ENCODE data around the gene WWOX.

The WWOX gene

DNA sequence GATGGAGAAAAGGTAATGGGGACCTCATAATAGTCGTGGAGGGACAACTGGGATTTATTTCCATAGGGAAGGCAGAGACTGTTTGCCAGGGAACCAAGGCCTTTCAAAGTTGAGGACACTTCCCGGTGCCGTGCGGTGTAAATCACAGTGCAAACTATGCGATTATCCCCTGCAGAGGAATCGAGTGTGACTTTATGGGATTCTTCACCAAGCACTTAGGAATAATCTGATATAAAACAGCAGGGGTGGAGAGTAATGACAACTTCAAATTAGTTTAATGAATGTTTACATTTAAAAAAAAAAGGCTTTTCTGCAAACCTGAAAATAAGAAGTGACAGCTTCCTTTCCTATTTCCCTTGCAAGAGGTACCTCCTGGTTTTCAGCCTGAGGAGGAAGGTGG lies 962.9 kb downstream of the WWOX start:
- no peak for DNase-seq

DNA sequence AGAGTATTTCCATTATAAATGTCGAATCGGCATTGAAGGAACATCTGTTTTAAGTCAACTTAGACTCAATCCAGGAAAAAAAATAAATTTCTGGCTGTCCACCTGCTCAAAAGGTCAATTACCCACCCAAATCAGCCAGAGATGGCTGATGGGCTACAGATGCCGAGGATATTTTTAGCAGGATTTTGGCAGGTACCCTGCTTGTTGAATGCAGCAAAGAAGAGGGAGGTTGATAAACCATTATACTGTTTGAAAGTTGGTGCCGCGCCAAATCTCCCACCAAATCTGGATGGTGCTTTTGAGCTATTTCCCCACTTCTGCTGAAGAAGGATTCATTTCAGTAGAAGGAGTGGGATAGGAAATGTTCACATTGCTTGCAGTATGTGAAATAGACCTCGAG lies 963.4 kb downstream of the WWOX start:
- DNase-seq = no peak

DNA sequence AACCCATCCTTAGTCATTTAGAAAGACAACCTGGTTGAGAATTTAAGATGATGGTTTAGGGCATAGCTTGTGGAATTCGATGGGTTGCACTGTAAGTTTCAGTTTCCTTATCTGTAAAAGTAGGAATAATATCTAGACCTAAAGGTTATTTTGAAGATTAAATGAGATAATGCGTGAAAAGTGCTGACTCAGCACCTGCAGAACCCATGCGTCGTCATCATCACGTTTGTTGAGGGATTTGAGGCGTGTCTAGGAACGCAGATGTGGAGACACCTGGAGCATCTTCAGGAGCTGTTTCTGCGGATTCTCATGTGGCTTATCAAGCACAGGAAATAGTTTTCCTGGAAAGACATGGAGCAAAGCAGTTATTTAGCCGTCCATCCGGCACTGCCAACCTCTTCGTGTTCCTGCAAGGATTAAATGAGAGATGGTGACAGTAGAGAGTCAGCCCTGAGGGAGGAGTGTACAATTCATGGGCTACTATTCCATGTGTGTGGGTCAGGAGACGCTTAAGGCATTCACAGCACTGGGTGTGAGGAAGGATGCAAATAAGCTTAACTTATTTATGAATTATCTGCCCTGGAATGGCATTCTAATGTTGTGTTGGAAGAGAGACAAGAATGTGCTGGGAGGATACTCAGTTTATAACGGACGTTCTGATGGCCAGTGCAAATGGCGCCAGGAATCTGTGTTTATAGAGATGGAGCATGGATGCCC lies 965.0 kb downstream of the WWOX start:
- no peak for DNase-seq

DNA sequence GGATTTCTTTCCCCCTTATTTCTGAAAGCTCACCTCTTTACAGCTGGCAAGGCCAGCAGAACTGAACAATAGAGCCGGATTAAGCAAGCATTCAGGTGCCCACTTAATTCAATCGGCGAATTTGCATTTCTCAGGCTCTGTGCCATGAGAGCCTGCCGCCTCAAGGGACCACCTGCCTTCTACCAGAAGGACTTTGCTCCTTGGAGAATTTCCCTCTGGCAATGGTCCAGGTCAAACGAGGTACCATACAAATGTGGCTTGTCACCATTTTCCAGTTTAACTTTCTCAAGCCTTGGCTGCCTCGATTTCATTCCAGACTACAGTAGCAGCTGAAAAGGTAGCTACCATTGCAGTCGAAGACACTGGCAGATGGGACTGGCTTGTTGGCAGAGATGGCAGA lies 967.1 kb downstream of the WWOX start:
- DNase-seq = no peak

DNA sequence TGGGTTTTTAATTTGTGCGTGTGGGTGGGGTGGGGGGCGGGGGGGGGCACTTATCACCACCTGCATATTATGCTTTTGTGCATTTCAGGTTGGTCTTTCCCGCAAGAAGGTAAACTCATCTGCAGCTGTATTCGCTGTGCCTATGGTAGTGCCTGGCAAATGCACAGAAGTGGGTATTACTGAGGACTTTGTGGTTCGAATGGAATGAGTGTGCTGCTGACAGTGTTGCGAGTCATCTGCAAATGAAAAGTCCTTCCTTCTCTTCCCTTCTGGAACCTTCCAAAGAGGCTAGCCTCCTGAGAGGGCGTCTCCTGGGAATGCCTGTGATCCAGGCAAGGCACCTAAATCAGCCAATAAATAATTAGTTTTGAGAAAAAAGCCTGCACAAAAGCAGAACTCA lies 968.1 kb downstream of the WWOX start:
- DNase-seq = no peak

DNA sequence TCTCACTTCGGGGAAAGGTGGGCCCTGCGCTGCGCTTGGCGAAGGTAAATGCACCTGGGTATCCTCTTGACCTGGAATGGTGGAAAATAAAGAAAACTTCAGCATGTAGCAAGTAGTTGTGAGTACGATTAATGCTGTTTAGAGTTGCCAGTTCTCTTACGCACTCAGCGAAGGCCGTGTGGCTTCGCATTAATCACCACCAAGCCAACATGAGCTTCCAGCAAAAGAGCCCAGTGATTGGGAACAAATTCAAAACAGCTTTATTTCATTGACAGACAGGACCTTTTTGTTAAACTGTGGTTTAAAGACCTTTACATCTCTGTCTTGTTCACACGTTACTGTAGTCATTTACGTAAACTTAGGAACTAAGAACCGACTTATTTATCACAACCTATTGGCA lies 969.7 kb downstream of the WWOX start:
- DNase-seq = no peak

DNA sequence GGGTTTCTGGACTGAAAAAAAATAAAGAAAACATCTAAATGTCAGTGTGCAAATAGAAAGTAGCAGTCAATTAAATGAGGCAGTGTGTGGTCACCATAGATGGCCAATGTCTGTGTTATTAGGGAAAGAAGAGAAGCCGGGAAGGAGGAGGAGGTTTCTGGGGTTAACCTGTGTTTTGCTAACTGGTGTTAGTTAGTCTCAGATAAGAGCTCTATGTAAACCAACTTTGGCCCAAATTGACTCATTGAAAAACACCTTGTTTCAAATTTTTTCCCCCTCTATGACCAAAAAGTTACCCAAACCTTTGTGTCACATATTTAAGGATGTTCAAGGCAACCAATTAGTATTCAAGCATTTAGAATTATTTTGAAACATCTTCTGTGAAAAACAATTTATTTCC lies 970.2 kb downstream of the WWOX start:
- DNase-seq = no peak

DNA sequence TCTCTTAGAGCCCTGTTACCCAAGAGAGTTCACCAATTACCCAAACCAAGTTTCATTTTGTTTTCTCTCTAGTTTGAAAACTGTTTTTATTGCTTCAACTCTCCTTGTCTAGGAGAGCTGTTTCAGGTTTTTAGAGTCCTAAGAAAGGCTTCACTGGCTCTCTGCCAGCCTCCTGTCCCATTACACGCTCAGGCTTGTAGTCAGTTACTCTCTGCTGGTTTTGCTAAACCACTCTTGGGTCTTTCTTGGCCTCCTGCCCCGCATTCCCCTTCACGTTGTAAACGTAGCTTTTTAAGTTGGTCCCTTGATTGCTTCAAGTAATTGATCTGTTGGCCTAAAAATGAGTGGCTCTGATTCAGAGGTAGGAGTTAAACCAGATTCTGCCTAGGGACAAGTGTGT lies 972.0 kb downstream of the WWOX start:
- no peak for DNase-seq

DNA sequence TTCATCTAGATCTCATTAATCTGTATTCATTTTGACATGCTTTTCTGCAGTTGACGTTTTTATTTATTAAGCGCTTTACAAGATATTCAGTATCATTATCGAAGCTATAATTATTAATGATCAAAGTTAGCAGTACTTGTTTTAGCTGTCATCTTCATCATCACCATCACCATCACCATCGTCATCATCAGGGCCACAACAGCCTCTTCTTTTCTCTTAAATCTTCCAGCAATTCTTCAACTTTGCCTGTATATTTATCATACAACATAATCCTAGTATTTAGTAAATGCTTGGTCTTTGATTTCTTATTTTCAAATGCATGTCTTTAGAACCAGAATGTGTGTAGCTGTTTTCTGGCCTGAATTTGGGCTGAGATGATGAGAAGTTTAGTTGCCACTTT lies 973.1 kb downstream of the WWOX start:
- no peak for DNase-seq

DNA sequence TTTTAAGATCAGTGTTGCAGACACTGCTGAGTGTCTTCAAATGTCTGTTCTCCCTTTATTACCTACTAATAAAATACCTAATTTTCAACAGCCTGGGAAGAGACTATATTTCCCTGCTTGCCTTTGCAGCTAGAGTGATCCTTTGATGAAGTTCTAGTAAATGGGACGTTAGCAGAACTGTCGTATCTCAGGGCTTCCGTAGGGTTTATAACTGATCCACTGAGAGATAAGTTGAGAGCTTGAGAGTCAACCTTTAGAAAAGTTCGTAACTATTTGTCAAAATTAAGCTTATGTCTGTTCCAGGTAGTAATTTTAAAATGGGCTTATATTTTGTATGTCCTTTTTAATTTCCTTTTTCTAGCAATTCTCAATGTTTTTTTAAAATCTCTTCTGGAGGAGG lies 974.1 kb downstream of the WWOX start:
- DNase-seq = no peak

DNA sequence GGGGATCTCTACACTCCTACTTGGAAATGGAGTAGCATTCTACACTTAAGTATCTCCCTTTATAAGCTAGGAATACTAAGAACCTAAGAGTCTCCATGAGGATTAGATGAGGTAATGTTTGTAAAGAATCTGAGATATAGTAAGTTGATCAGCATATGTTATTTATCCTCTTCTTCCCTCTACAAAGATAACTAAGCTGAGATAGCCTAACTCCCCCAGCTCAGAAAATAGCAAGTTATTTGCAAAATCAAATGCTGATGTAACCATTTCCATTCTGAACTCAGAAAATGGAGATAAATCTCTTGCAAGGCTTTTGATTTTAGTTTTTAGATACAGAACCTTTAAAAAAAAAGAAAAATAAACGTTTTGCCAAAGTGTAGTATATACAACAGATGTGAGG lies 975.1 kb downstream of the WWOX start:
- DNase-seq = no peak

DNA sequence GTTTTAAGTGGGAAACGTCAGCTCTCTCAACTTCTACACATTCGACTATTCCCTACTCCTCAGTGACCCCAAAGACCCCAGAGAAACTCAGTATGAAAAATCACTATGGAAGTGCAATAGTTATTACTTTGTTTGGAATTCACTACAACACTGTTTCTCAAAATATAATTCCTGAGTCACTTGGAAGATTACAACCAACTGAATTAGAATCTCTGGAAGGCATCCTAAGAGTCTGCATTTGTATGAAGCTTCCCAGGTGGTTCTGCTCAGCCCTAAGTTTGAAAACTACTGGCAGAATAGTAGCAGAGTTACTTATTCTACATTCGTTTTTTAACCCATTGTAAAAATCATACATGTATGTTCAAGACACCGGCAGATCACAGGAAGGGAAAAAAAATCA lies 975.5 kb downstream of the WWOX start:
- no peak for DNase-seq

DNA sequence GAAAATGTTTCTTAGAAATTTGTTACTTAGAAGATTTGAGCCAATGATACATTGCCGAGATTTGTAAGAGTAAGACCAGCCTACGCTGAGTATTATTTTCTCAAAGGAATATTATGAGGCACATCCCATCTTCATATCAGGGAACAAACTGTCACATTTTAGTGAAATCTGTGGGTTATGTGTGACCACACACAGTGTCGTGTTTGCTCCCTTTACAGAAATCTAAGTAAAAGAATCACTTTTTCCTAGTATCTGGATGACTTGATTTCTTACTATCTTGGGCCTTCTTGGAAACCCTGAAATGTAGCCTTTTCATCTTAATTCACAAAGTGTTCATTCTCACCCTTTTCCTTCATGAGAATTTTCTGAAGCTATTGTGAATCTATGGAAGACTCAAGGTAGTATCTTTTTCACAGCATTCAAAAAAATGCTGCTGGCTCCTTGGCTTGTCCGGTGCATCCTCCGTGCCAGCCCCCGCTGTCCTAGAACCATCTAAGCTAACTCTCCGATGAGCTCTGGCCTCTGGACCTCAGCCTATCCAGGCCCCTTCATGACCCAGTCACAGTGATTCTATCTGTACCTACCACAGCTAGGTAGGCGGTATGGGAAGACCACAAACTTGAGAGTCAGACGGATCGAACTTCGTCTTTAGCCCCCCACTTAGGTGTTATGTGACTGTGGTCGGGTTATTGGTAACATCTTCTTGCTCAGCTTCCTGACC lies 976.8 kb downstream of the WWOX start:
- no peak for DNase-seq

DNA sequence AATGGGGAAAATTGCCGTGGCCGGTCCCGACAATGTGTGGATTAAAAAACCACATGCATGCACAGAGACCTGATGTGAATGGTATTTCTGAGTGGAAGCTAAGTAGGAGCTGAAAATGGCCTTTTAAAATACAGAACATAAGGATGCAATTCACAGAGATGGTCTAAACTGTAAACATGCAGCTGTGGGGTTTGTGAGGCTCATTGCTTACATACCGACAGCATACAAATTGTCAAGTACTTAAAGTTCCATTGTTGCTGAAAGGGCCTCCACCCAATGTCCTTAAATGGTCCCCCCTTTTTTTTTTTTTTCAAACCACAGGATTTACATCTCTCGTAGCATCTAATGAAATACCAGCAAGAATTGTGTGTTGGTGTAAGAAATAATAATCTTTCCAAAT lies 977.9 kb downstream of the WWOX start:
- DNase-seq = no peak

DNA sequence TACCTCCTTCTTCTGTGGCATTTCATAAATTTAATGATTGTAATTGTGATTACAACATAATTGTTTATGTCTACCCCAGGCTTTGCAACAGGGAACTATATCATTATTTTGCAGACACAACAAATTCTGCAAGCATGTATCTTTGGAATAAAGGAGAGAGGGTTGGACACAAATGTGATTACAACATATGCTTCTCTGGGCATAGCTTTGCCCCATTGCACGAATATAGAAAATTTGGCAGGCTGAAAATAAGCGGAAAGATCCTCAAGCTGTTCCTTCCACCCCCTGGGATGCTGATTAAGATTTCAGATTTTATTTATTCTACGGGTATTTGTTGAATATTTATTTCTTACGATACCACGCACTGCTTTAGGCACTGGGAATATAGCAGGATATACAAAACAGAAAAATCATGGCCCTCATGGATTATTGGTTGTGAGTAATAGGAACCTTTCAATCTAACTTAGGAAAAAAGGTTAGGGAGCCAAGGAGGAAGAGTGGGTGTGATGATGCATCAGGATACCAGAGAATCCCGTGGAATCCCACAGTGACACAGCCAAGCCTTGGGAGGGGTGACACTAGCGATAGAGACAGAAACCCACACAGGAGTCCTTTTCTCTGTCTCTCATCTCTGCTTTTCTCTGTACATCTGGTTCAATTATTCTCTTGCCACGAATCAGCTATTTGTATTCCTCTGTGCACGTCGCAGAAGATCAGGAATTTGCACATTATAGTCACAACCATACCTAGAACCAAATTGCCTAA lies 980.4 kb downstream of the WWOX start:
- DNase-seq = no peak

DNA sequence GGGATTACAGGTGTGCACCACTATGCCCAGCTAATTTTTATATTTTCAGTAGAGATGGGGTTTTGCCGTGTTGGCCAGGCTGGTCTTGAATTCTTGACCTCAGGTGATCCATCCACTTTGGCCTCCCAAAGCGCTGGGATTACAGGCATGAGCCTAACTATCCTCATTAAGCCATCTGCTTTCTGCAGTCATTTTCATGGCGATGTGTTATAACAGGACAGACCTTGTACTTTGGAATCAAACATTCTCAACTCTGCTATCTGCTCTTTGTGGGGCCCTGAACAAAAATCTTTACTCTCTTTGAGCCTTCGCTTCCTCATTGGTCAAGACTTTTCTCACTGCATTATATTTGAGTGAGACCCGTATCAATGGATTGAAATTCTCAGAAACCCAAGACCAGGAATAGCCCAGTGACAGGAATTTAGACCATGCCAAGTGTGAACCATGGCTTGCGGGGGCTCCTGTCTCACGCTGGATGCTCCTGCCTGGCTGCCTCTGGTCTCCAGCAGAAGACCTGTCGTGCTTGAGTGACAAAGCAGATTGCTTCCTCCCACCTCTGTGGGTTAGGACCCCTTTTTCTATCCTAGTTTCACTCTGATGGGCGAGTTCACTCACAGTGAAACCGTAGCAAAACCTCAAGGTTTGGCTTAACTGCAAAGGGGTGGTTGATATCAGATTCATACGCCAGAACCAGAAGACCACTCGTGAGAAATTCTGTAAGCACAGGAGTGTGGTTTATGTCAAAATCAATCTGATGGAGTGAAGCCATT lies 982.0 kb downstream of the WWOX start:
- DNase-seq = no peak

DNA sequence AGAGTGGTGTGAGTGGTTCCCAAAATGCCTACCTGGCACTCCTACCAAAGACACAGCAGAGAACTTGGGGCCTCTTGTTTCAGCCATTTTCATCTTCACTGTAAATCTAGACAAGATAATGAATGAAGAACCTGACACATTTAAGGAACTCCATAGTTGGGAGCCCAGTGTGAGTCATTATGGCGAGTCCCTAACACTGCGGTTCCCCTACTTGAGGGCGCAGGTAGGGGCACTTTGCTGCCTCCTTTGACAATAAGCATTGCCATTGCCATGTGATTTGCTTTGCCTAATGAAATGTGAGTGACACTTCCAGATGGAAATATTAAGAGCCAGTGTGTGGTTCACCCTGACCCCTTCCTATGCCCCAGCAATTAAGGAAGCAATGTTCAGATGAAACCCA lies 983.5 kb downstream of the WWOX start:
- DNase-seq = peak; percentile 29 to 47

DNA sequence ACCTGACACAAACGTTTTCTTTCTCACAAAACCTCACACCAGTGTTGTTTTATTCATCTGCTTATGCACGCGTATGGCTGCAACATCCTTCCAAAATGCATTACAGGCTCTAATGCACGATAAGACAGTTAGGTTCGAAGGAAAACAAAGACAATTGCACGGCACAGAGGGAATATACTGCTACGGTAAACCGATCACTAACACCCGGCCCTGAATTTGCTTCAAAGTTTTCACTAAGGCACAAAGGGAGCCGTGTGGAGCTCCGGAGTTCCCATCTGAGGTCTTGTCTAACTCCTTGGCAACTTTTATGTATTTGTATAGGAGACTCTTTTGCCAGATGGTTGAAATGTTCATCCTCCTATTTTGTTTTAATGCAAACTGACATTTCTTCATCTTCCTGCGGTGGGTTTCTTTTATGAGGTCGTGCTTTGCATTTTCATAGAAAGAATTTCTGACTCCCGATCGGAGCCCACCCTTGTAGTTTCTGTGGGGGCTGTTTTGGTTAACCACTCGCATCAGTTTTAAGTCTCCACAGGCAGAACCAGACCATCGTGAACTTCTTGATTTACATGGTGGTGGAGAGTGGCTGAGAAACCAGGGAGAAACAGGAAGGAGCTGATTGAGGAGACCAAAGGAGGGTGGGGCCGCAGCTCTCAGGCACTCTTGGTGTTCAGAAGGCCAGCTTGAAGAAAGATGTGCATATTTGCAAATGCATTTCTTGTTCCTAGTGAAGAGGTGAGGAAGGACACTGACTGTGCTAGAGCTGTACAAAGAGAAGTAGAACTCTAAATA lies 984.2 kb downstream of the WWOX start:
- DNase-seq = peak in 1 of 2 donors; percentile 34

DNA sequence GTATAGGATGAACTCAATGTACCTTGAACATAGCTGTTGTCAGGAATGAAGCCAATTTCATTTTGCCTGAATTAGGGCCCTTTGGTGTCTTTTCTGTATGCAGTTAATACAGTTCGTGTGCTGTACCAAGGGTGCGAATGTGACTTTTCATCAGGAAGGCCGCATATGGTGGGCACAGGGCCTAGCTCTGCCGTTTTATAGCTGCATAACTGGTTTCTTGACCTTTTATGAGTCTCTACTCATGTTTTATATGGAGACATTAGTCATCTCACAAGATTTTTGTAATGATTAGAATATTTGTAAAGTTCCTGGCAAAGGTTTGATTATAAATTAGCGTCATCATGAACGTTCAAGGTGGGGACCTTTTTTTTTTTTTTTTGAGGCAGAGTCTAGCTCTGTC lies 989.5 kb downstream of the WWOX start:
- DNase-seq = no peak

DNA sequence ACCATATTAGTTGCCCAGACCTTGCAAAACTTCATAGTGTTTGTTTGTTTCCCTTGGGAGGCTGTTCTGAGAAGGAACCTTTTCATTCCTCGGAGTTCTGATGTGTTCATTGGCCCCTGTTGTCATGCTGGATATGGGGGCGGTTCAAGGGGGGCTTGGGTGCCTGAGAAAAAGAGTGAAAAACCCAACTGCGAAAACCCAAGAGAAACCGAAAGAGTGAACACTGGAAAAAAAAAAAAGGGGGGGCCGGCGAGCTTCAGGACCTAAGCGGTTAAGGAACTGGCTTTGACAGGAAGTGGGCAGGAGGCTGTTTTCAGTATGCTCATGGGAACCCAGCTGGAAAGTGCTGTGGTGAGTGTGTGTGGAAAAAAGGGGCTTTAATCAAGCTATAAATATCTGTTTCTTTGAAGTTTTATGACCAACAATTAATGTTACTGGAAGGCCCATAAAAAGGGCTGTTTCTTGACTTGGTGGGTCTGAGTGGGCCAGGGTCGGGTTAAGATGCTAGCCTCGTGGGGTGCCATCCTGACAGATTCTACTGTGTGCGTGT lies 990.4 kb downstream of the WWOX start:
- DNase-seq = peak; percentile 55 to 64

DNA sequence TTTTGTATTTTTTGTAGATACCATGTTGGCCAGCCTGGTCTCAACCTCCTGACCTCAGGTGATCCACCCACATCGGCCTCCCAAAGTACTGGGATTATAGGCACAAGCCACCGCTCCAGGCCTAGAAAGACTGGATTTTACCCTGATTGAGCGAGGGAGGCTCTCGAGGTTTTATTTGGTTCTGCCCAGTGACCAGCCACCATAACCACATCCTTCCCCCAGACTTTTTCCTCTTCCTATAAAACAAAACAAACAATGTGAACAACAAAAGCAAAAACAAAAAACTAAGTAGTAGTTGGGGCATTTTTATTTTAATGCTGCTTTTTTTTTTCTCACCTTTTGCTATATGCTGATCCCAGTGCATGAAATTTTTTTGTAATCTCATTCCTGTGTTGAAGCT lies 991.5 kb downstream of the WWOX start:
- no peak for DNase-seq

DNA sequence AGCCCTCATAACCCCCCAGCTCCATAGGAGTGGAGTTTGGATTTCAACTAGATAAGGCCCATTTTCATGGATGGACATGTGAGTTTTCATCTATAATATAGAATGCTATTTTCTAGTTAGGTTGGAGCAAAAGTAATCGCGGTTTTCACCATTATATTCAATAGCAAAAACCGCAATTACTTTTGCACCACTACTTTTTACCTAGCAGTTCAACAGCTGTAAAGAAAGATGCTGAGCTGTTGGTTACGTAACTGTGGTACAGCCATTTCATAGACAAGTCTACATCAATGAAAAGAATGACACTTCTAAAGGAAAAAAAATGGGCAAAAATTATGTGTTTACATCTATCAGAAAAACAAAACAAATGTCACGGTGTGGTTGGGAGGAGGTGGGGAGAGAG lies 993.4 kb downstream of the WWOX start:
- DNase-seq = no peak

All from inflammatory macrophage treated with lipopolysaccharide for 1 hour (primary cell).